ENCODE measurements around the gene SLC28A1. TPM values are rescaled to one million over a fixed set of nuclear protein-coding genes. Genes with fewer than 3 reads are reported as not detected.

SLC28A1 gene
- total RNA-seq, 2 donors from 2014 or later = 0.80 TPM; not detected in 1

- H3K36me3 ChIP-seq = no peaks in the 10 kb centered on the region
- intact Hi-C loops (cut with DNase I) = no loop called here
- no peak for TF ChIP-seq CTCF (IDR thresholded peaks at IDR 0.05)
- no peak overlapping the region for H3K4me3 ChIP-seq
- no peaks in the 10 kb centered on the region for H3K27me3 ChIP-seq
- H3K27ac ChIP-seq = no peak overlapping the region
- no peak overlapping the region for H3K9ac ChIP-seq (ENCODE audit: low read depth in 2 of 2, low read length in 2 of 2)
- DNase-seq = no peak
- H3K4me1 ChIP-seq = no peaks in the 10 kb centered on the region
- H3K9me3 ChIP-seq = no peaks in the 10 kb centered on the region
Observed at GRCh38 chr15:84861781-84862180, 22.7 kb upstream of the SLC28A1 start.

- Histone ChIP-seq H3K4me3 (no peak overlapping the region), H3K27ac (no peak overlapping the region), H3K9me3 (no peaks in the 10 kb centered on the region), H3K9ac (ENCODE audit: low read depth in 2 of 2, low read length in 2 of 2) (no peak overlapping the region), H3K4me1 (no peaks in the 10 kb centered on the region), H3K27me3 (no peaks in the 10 kb centered on the region), H3K36me3 (no peaks in the 10 kb centered on the region)
- no peak for TF ChIP-seq CTCF (IDR thresholded peaks at IDR 0.05)
- no peak for DNase-seq
- intact Hi-C loops (cut with DNase I) = no loop called here
Observed at GRCh38 chr15:84862214-84862975, 22.1 kb upstream of the SLC28A1 start.

GRCh38 chr15:84863565-84864443 is 20.7 kb upstream of the SLC28A1 start:
- DNase-seq = no peak
- intact Hi-C loops (cut with DNase I) = no loop called here
- Histone ChIP-seq H3K27ac (no peak overlapping the region), H3K4me1 (no peaks in the 10 kb centered on the region), H3K4me3 (no peak overlapping the region), H3K36me3 (no peaks in the 10 kb centered on the region), H3K9ac (ENCODE audit: low read depth in 2 of 2, low read length in 2 of 2) (no peak overlapping the region), H3K9me3 (no peaks in the 10 kb centered on the region), H3K27me3 (no peaks in the 10 kb centered on the region)
- TF ChIP-seq CTCF (IDR thresholded peaks at IDR 0.05) = no peak

- no peak for DNase-seq
- Histone ChIP-seq H3K27ac (no peak overlapping the region), H3K36me3 (no peaks in the 10 kb centered on the region), H3K4me3 (no peak overlapping the region), H3K27me3 (no peaks in the 10 kb centered on the region), H3K4me1 (no peaks in the 10 kb centered on the region), H3K9ac (ENCODE audit: low read depth in 2 of 2, low read length in 2 of 2) (no peak overlapping the region), H3K9me3 (no peaks in the 10 kb centered on the region)
- TF ChIP-seq CTCF (IDR thresholded peaks at IDR 0.05) = no peak
- intact Hi-C loops (cut with DNase I) = no loop called here
Observed at GRCh38 chr15:84864444-84864795, 20.0 kb upstream of the SLC28A1 start.

- no peak overlapping the region for H3K9ac ChIP-seq (ENCODE audit: low read depth in 2 of 2, low read length in 2 of 2)
- H3K27ac ChIP-seq = no peak overlapping the region
- H3K4me1 ChIP-seq = no peaks in the 10 kb centered on the region
- no peak overlapping the region for H3K4me3 ChIP-seq
- intact Hi-C loops (cut with DNase I) = no loop called here
- no peaks in the 10 kb centered on the region for H3K36me3 ChIP-seq
- no peaks in the 10 kb centered on the region for H3K9me3 ChIP-seq
- no peaks in the 10 kb centered on the region for H3K27me3 ChIP-seq
- TF ChIP-seq CTCF (IDR thresholded peaks at IDR 0.05) = no peak
- DNase-seq = no peak
Observed at GRCh38 chr15:84865074-84865569, 19.3 kb upstream of the SLC28A1 start.

All from colonic mucosa (tissue), 4 donors.